ENCODE data around the gene PRDM5.

Gene PRDM5

DNA sequence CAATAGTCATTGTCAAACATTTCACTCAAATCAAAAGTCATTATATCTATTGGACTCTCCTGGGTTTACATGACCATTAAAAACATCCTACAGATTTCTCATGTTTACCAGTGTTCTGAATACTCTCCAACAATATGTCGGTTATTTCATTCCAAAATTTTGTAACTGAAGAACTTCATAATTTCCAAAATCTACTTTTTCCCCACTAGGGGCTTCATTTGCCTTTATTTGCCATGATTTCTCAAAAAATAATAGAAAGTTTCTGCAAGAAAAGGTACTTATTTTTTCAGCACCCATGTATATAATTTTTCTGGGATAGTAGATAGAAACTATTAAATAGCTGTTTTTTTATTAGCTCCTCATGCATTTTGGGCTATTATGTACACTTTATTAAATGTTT is 49.0 kb downstream of the PRDM5 start:
- TF ChIP-seq CEBPB (IDR thresholded peaks at IDR 0.05) (no peak), NFIC (IDR thresholded peaks at IDR 0.05) (no peak), TAF1 (IDR thresholded peaks at IDR 0.05; ENCODE audit: low read depth) (no peak), YY1 (IDR thresholded peaks at IDR 0.05; ENCODE audit: low read depth) (no peak), TCF12 (IDR thresholded peaks at IDR 0.05; ENCODE audit: low read depth) (no peak), EGR1 (IDR thresholded peaks at IDR 0.05) (no peak), FOXM1 (IDR thresholded peaks at IDR 0.05; ENCODE audit: borderline replicate concordance, low read depth) (no peak), EP300 (IDR thresholded peaks at IDR 0.05; ENCODE audit: borderline replicate concordance) (no peak)
- TF ChIP-seq, protein P1, sequence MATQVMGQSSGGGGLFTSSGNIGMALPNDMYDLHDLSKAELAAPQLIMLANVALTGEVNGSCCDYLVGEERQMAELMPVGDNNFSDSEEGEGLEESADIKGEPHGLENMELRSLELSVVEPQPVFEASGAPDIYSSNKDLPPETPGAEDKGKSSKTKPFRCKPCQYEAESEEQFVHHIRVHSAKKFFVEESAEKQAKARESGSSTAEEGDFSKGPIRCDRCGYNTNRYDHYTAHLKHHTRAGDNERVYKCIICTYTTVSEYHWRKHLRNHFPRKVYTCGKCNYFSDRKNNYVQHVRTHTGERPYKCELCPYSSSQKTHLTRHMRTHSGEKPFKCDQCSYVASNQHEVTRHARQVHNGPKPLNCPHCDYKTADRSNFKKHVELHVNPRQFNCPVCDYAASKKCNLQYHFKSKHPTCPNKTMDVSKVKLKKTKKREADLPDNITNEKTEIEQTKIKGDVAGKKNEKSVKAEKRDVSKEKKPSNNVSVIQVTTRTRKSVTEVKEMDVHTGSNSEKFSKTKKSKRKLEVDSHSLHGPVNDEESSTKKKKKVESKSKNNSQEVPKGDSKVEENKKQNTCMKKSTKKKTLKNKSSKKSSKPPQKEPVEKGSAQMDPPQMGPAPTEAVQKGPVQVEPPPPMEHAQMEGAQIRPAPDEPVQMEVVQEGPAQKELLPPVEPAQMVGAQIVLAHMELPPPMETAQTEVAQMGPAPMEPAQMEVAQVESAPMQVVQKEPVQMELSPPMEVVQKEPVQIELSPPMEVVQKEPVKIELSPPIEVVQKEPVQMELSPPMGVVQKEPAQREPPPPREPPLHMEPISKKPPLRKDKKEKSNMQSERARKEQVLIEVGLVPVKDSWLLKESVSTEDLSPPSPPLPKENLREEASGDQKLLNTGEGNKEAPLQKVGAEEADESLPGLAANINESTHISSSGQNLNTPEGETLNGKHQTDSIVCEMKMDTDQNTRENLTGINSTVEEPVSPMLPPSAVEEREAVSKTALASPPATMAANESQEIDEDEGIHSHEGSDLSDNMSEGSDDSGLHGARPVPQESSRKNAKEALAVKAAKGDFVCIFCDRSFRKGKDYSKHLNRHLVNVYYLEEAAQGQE (IDR thresholded peaks at IDR 0.05; ENCODE audit: low read depth): no peak
- TF ChIP-seq, protein P2, sequence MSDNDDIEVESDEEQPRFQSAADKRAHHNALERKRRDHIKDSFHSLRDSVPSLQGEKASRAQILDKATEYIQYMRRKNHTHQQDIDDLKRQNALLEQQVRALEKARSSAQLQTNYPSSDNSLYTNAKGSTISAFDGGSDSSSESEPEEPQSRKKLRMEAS (IDR thresholded peaks at IDR 0.05): no peak

DNA sequence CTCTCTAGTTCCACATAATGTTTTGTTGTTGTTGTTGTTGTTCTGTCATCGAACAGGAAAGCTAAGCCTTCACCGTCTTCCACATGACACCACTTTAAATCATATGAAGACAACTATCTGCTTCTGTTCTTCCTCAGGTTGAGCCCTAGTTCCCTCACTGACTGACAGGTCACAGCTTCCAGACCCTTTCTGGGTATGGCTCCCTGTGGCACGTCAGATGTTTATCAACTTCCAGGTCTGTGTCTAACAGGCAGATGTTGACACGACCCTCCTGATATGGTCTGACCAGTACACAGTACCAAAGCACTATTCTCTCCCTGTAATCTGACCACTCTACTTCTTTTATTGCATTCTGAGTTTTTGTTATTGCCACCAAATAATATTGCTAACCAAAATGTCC is 51.4 kb downstream of the PRDM5 start:
- no peak for TF ChIP-seq TCF12 (IDR thresholded peaks at IDR 0.05; ENCODE audit: low read depth)
- TF ChIP-seq NFIC (IDR thresholded peaks at IDR 0.05): no peak
- TF ChIP-seq RAD21 (IDR thresholded peaks at IDR 0.05; ENCODE audit: low read depth): no peak
- no peak for TF ChIP-seq TAF1 (IDR thresholded peaks at IDR 0.05; ENCODE audit: low read depth)
- TF ChIP-seq CREB1 (IDR thresholded peaks at IDR 0.05; ENCODE audit: low read depth): no peak
- no peak for TF ChIP-seq YY1 (IDR thresholded peaks at IDR 0.05; ENCODE audit: low read depth)

DNA sequence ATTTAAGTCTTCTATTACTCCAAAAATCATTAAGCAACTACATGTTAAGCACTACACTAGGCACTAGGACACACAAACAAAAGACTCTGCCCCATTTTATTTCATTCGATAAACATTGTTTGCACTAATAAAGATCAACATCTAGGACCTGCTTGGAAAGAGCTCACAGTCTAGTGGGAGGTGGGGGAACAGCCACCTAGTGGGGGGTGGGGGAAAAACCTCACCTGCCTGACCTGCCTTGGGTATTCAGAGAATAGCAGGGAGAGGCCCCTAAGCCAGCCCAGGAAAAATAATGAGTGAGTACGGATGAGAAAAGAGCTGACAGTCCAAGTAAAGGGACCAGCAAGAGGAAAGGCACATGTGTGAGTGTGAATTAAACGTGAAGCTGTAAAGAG is 52.2 kb downstream of the PRDM5 start:
- TF ChIP-seq, protein P2 (IDR thresholded peaks at IDR 0.05): no peak
- TF ChIP-seq EP300 (IDR thresholded peaks at IDR 0.05; ENCODE audit: borderline replicate concordance): no peak
- no peak for TF ChIP-seq TCF12 (IDR thresholded peaks at IDR 0.05; ENCODE audit: low read depth)
- TF ChIP-seq, protein P3, sequence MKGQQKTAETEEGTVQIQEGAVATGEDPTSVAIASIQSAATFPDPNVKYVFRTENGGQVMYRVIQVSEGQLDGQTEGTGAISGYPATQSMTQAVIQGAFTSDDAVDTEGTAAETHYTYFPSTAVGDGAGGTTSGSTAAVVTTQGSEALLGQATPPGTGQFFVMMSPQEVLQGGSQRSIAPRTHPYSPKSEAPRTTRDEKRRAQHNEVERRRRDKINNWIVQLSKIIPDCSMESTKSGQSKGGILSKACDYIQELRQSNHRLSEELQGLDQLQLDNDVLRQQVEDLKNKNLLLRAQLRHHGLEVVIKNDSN (IDR thresholded peaks at IDR 0.05): no peak
- TF ChIP-seq ZBTB7A (IDR thresholded peaks at IDR 0.05; ENCODE audit: low read depth): no peak
- TF ChIP-seq EGR1 (IDR thresholded peaks at IDR 0.05): no peak

DNA sequence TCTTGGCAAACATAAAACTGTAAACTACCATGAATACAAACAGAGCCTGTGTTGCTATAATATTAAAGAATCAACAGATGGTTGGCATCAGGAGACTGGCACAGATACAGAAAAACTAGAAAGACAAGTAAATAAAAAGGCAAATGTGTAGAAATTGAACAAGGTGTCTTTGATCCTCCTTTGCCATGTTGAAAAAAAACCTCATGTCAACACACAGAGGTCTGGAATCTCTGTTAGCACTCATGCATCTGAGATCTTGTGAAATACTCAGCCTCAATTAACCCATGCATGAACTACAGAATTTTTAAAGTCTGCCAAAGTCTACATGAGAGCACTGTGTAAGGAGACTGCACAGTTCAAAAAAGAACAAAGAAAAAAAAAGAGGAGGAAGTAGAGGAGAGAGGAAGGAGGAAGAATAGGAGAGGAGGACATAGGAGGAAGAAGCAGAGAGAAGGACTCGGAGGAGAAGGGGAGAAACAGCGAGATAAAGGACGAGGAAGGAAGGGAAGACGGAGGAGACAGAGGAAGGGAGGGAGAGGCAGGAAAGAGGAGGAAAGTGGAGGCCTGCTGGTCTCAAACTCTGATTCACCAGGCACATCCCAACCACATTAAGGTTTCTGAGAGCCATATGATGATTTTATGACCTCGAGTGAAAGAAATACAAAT is 52.8 kb downstream of the PRDM5 start:
- TF ChIP-seq CEBPB (IDR thresholded peaks at IDR 0.05) (no peak), EP300 (IDR thresholded peaks at IDR 0.05; ENCODE audit: borderline replicate concordance) (no peak), RAD21 (IDR thresholded peaks at IDR 0.05; ENCODE audit: low read depth) (no peak)
- TF ChIP-seq, protein P3 (IDR thresholded peaks at IDR 0.05): no peak
- TF ChIP-seq, protein P1 (IDR thresholded peaks at IDR 0.05; ENCODE audit: low read depth): no peak

DNA sequence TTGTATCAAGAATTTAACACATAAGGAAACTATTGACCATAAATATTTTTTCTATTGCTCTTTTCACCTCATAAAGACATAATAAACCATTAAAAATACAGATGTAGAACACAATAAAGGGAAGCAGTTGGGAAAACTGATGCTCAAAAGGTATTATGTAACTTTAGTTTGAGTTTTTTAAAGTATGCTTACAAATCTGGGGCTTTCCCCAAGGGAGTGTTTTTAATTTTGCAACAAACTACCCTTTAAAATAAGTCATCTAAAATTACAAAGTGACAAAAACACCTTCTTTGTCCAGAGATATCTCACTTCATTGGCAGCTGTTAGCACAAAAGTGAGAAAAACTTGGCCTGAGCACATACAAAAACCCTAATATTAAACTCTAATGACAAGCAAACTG is 55.0 kb downstream of the PRDM5 start:
- TF ChIP-seq, protein P2 (IDR thresholded peaks at IDR 0.05): no peak
- TF ChIP-seq FOXM1 (IDR thresholded peaks at IDR 0.05; ENCODE audit: borderline replicate concordance, low read depth): no peak

DNA sequence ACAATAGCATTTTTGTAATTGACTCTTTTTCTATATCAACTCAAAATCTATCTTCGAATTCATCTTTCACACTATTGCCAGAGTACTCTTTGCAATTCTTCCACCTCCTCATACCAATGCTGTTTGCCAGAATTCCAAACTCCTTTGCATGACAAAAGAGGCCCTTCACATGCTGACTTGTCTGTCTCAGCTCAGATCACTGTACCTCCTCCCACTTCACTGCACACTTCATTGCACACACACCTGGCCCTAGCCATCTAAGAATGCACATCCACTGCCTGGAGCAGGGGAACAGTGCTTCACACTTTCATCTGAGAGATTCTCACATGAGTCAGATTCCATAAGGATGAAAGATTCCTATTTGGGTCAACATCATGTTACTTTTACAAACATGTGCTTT is 56.5 kb downstream of the PRDM5 start:
- TF ChIP-seq TEAD4 (IDR thresholded peaks at IDR 0.05) (0 out of 2 replicates have a peak, but pooled peaks have one; percentile 7), YY1 (IDR thresholded peaks at IDR 0.05; ENCODE audit: low read depth) (no peak)
- TF ChIP-seq, protein P2 (IDR thresholded peaks at IDR 0.05): 0 out of 2 replicates have a peak, but pooled peaks have one; percentile 26

DNA sequence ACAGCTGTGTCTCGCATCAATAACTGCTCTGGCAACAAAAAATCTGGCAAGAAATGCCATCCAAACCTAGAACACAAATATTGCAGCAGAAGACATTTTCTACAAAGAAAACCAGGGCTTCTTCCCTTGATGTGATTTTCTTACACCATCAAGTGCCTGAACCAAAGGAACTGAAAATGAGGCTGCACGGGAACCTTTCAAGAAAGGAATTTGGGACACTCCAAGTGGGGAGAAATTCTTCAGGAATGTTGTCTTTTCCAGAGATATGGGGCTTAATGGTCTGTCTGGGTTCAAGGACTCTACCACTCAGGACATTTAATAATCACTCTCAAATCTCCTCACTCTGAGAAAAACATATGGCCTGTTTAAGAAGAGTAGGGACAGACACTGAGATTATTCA is 57.6 kb downstream of the PRDM5 start:
- TF ChIP-seq TAF1 (IDR thresholded peaks at IDR 0.05; ENCODE audit: low read depth): no peak
- TF ChIP-seq EGR1 (IDR thresholded peaks at IDR 0.05): no peak
- no peak for TF ChIP-seq CREB1 (IDR thresholded peaks at IDR 0.05; ENCODE audit: low read depth)
